Epithelial cell of esophagus (primary cell): ENCODE data around the gene HMGN4.

Experiments used
- DNase-seq: peaks from one replicate; pipeline ENCODE4 v3.0.0; 2010; ENCODE audit warnings: low read depth
- H3K4me3 ChIP-seq: 2 replicates; pipeline ENCODE4 v1.5.1; 2011; ENCODE audit warnings: mild to moderate bottlenecking, low read length, control low read depth
- CTCF ChIP-seq: IDR thresholded peaks from 2 replicates; pipeline ENCODE4 v1.5.1; 2011; ENCODE audit warnings: low read depth, mild to moderate bottlenecking, low read length, control low read depth, inconsistent platforms; ENCODE audit not compliant: insufficient read depth; ENCODE audit errors: missing control alignments

Gene HMGN4

DNA sequence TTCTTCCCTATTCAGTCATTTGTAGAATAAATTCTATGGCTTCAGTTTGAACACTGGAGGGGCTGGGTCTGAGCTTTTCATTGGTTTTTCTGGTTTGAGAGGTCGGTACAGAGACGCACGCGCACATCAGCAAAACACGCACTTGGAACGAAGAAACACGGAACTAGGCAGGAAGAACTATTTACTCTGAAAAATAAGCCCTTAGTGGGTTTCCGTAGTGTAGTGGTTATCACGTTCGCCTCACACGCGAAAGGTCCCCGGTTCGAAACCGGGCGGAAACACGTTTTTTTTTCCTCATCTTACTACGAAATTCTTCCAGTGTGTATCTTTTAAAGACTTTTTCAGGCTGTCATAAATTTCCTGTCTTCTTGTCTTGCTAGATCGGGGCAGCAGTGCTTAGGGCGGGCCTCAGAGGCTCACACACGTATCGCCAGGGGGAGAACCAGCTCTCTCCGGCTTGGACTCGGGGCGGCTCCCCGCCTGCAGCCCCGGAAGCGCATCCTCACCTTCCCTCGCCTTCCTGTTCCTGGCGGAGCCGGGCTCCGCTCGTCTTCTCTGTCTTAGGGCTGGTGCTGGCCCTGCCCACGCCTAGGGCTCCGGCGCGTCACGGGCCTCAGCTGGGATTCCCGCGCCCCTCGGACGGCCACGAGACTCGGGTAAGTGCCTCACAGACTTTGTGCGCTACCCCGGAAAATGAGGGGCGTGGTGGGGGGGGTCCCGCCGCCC is at the start of gene HMGN4:
TSS of gene HMGN4 (plus strand) at position 521 of the 726 bp plus-strand sequence. CDS start 6,841 bp downstream, outside the sequence.
- DNase-seq = peak; percentile 91
- peak within 1 kb of the TSS; percentile 63 for H3K4me3 ChIP-seq
- no peak for TF ChIP-seq CTCF

GRCh38 chr6:26489996-26490964 is 47.9 kb upstream of the HMGN4 start:
- TF ChIP-seq CTCF = no peak
- no peak overlapping the region for H3K4me3 ChIP-seq
- no peak for DNase-seq

DNA sequence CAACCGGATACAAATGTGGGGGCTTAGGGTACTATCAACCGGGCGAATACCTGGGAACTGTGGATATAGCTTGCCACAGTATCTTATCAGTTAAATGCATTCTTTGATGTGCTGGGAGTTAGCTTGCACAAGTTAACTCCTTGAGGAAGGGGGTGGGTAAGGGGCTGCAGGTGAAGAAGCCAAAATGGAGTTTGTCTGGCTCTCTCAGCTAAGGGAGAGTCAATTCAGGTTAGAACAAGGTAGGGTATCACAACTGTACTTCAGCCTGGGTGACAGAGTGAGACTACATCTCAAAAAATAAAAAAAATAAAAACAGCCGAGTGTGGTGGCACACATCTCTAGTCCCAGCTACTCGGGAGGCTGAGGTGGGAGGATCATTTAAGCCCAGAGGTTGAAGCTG is 46.6 kb upstream of the HMGN4 start:
- H3K4me3 ChIP-seq = no peak overlapping the region
- TF ChIP-seq CTCF = no peak

GRCh38 chr6:26493258-26493657 is 44.9 kb upstream of the HMGN4 start:
- DNase-seq = no peak
- no peak overlapping the region for H3K4me3 ChIP-seq
- peak; percentile 2 for TF ChIP-seq CTCF

More for the DNA sequence above, 46.6 kb upstream of the HMGN4 start:
- DNase-seq = no peak

DNA sequence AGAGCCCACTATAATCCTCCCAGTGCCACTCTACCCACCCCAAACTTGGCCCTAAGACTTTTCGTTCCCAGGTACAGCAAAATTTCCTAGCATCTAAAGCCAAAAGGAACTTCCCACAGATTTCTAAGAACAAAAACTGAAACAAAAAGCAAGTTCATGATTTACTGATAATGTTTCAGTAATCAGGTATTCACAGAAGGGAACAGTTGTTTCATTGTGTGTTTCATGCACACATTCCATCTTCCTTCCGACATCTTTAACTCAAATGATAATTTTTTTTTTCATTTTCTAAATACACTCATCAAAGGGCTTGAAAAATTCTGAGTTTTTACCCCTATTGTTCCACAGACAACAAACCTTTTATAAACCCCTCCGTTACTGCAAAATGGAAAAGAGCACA is 44.0 kb upstream of the HMGN4 start:
- TF ChIP-seq CTCF = no peak
- no peak overlapping the region for H3K4me3 ChIP-seq
- DNase-seq = no peak

- H3K4me3 ChIP-seq = no peak overlapping the region
- no peak for DNase-seq
- no peak for TF ChIP-seq CTCF
Measured at GRCh38 chr6:26495281-26495680, 42.9 kb upstream of the HMGN4 start.
